ENCODE data around the gene PIGP. TPM values are rescaled to one million over a fixed set of nuclear protein-coding genes. Genes with fewer than 3 reads are reported as not detected.
A peak's percentile ranks its signal among the peaks of the same experiment; 100 is the strongest.

The PIGP gene
- total RNA-seq, 1 experiment from 2014 or later, result 13.2 TPM

- no peak overlapping the region for H2AK5ac ChIP-seq (ENCODE audit: insufficient read length, low read length)
- no peaks in the 10 kb centered on the region for H3K9me3 ChIP-seq (ENCODE audit: control insufficient read depth, low read depth, low read length)
- no peak overlapping the region for H3K9ac ChIP-seq (ENCODE audit: extremely low read depth, insufficient read length, low read length)
- H3K9me3 Mint-ChIP-seq, result 0 out of 5 replicates have a peak, but pooled peaks cover 0 to 3% of the 10 kb centered on the region in 2 experiments
- H3K27me3 Mint-ChIP-seq (ENCODE audit: low read depth), result peaks cover 31% of the 10 kb centered on the region
- no peak overlapping the region for H3K4me3 Mint-ChIP-seq
- no peak overlapping the region for H3K23ac ChIP-seq (ENCODE audit: insufficient read length, low read depth, low read length)
- no peak overlapping the region for H3K56ac ChIP-seq (ENCODE audit: insufficient read length, low read depth, low read length)
- no peak overlapping the region for H3K14ac ChIP-seq (ENCODE audit: insufficient read depth, low read length)
- H3K23me2 ChIP-seq (ENCODE audit: insufficient read length, low read depth, low read length, poor library complexity, severe bottlenecking), result no peaks in the 10 kb centered on the region
- no peak overlapping the region for H2BK15ac ChIP-seq (ENCODE audit: low read depth, low read length)
- no peak overlapping the region for H4K91ac ChIP-seq (ENCODE audit: insufficient read length, low read depth, low read length)
- peak overlapping the region in 1 of 3 experiments; percentile 53; a peak in 1 of 7 replicates for H3K27ac Mint-ChIP-seq
- peaks cover 4 to 5% of the 10 kb centered on the region in 2 experiments for H3K4me1 Mint-ChIP-seq
- no peak overlapping the region for H3T11ph ChIP-seq (ENCODE audit: low read length)
- H3K27ac ChIP-seq (ENCODE audit: insufficient read length, low read depth, low read length), result no peak overlapping the region
- no peaks in the 10 kb centered on the region for H3K79me1 ChIP-seq (ENCODE audit: insufficient read depth, low read depth, low read length, poor library complexity, severe bottlenecking)
- H3K36me3 Mint-ChIP-seq (ENCODE audit: insufficient read depth in 1 of 3, low read depth in 3 of 3), result no peaks in the 10 kb centered on the region
- no peak overlapping the region for H2BK5ac ChIP-seq (ENCODE audit: insufficient read length, low read length)
- no peak for DNase-seq
- H4K5ac ChIP-seq (ENCODE audit: insufficient read length, low read depth, low read length), result no peak overlapping the region
- TF ChIP-seq, protein P1, sequence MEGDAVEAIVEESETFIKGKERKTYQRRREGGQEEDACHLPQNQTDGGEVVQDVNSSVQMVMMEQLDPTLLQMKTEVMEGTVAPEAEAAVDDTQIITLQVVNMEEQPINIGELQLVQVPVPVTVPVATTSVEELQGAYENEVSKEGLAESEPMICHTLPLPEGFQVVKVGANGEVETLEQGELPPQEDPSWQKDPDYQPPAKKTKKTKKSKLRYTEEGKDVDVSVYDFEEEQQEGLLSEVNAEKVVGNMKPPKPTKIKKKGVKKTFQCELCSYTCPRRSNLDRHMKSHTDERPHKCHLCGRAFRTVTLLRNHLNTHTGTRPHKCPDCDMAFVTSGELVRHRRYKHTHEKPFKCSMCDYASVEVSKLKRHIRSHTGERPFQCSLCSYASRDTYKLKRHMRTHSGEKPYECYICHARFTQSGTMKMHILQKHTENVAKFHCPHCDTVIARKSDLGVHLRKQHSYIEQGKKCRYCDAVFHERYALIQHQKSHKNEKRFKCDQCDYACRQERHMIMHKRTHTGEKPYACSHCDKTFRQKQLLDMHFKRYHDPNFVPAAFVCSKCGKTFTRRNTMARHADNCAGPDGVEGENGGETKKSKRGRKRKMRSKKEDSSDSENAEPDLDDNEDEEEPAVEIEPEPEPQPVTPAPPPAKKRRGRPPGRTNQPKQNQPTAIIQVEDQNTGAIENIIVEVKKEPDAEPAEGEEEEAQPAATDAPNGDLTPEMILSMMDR (conservative IDR thresholded peaks at IDR 0.05), result no peak
- H3K4me1 ChIP-seq (ENCODE audit: insufficient read depth, low read length), result no peaks in the 10 kb centered on the region; the same call in 1 of the 2 replicates
- H2BK20ac ChIP-seq (ENCODE audit: low read depth, low read length, poor library complexity, severe bottlenecking), result no peak overlapping the region
- H3K79me2 ChIP-seq (ENCODE audit: insufficient read depth, low read length), result no peaks in the 10 kb centered on the region
- no peak overlapping the region for H3K4ac ChIP-seq (ENCODE audit: low read depth, low read length)
- no peaks in the 10 kb centered on the region for H4K20me1 ChIP-seq (ENCODE audit: control insufficient read depth, insufficient read depth, insufficient read length)
- no peak overlapping the region for H2BK120ac ChIP-seq (ENCODE audit: low read depth, low read length, poor library complexity, severe bottlenecking)
- no peak overlapping the region for H4K8ac ChIP-seq (replicated peaks; ENCODE audit: insufficient read length, low read depth, low read length)
- H3K27me3 ChIP-seq (ENCODE audit: insufficient read depth, low read length), result no peaks in the 10 kb centered on the region; the same call in 1 of the 2 replicates
- no peak overlapping the region for H2BK12ac ChIP-seq (ENCODE audit: insufficient read length, low read depth, low read length)
- no peak overlapping the region for H2AFZ ChIP-seq (ENCODE audit: low read length)
- no CpG with 5 or more reads among the region's 4 CpGs for WGBS (ENCODE audit: extremely low coverage, insufficient read length, low lambda C conversion rate)
- H3K4me2 ChIP-seq (ENCODE audit: insufficient read depth, insufficient read length, low read length), result no peak overlapping the region
- H3K18ac ChIP-seq (ENCODE audit: insufficient read length, low read depth, low read length), result no peak overlapping the region
Observed at GRCh38 chr21:37026499-37026898, 46.4 kb downstream of the PIGP start.

All from H9 (cell line).